AG04450 (cell line): ENCODE results near the gene SLC35D2. TPM values are rescaled to one million over a fixed set of nuclear protein-coding genes. Genes with fewer than 3 reads are reported as not detected.
A peak's percentile ranks its signal among the peaks of the same experiment; 100 is the strongest.

Experiments
- CTCF ChIA-PET: fragments of 300-600, 350-600 bp; formaldehyde crosslinking; extraction: SDS; loops from one replicate; lab custom pipeline; 2022; ENCODE audit warnings: antibody characterized with exemption, inconsistent platforms; lab: Charles Lee
- POLR2A ChIA-PET: fragments of 350-600 bp; formaldehyde crosslinking; extraction: SDS; loops from one replicate; lab custom pipeline; 2021; ENCODE audit warnings: antibody characterized with exemption, inconsistent platforms; lab: Yijun Ruan, JAX
- DNase-seq: peaks from one replicate; pipeline ENCODE4 v3.0.0-alpha.2; 2011; ENCODE audit warnings: low read depth, low spot score
- H3K27ac ChIP-seq: one replicate; pipeline ENCODE4 v1.5.1; 2012; ENCODE audit warnings: low read depth, low read length, control low read depth
- H3K27me3 ChIP-seq: one replicate; pipeline ENCODE4 v1.6.0; 2012; ENCODE audit warnings: low read length; ENCODE audit not compliant: control insufficient read depth, insufficient read depth
- H3K4me3 ChIP-seq: 2 replicates; pipeline ENCODE4 v1.5.1; 2011; ENCODE audit warnings: mild to moderate bottlenecking, low read depth, low read length, control low read depth
- H3K9me3 ChIP-seq: 2 replicates; pipeline ENCODE4 v1.5.1; 2012; ENCODE audit warnings: low read length; ENCODE audit not compliant: control insufficient read depth, insufficient read depth
- CTCF ChIP-seq: IDR thresholded peaks from 2 replicates; pipeline ENCODE4 v1.5.1; 2011; ENCODE audit warnings: low read depth, low read length, control low read depth, inconsistent platforms
- polyA plus RNA-seq: library from polyadenylated mRNA; depleted of rRNA; stranded (reverse); fragments of >200 nt; gene quantifications from 2 replicates; pipeline ENCODE4 v1.2.3, GENCODE V29; 2011

The SLC35D2 gene
- polyA plus RNA-seq, 1 experiment = 24.1 TPM

DNA sequence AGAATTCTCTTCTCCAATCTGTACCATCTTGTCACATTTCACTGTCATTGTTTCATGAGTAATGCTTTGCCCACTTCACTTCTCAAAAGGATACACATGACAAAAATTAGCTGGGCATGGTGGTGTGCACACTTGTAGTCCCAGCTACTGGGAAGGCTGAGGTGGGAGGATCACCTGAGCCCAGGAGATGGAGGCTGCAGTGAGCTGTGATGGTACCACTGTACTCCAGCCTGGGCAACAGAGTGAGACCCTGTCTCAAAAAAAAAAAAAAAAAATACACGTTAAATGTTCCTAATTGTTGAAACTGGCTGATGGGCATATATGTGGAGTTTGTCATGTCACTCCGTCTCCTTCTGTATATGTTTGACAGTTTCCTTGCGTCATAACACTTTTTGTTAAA is 45.2 kb downstream of the SLC35D2 start:
- H3K4me3 ChIP-seq = no peak overlapping the region
- POLR2A ChIA-PET = no interaction called here
- CTCF ChIA-PET = interaction anchor here (0.7 to 4.0 kb wide), 3 partner anchors 10 to 370 kb away, joined by 4 to 16 read pairs (median 5); no protein-coding TSS in a partner anchor

DNA sequence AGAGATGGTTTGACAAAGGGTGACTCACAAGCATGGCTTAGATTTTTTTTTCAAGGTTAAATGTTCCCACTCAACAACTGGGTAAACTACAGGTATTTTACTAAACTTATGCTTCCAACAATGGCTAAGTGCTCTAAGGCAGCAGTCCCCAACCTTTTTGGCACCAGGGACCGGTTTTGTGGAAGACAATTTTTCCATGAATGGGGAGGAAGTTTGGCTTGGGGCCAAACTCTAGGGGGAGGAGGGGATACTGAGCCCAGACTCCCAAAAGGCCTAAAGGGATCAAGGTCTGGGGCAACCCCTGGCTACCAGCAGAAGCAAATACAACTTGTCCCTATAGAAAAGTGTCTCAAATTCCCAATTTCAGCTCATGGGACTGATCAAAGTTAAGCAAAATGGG is 49.6 kb downstream of the SLC35D2 start:
- no peak overlapping the region for H3K27ac ChIP-seq
- TF ChIP-seq CTCF = no peak
- DNase-seq = no peak
- POLR2A ChIA-PET = no interaction called here
- H3K9me3 ChIP-seq = no peaks in the 10 kb centered on the region
- H3K27me3 ChIP-seq = no peaks in the 10 kb centered on the region
- CTCF ChIA-PET = interaction anchor here (0.7 to 1.3 kb wide), 3 partner anchors 9 to 332 kb away, joined by 3 to 4 read pairs (median 3); no protein-coding TSS in a partner anchor
- no peak overlapping the region for H3K4me3 ChIP-seq

More for the DNA sequence above, 45.2 kb downstream of the SLC35D2 start:
- Histone ChIP-seq H3K27ac (no peak overlapping the region), H3K27me3 (no peaks in the 10 kb centered on the region), H3K9me3 (no peaks in the 10 kb centered on the region; the same call in 1 of the 2 replicates)
- no peak for TF ChIP-seq CTCF
- no peak for DNase-seq

GRCh38 chr9:96331236-96331947 is 52.1 kb downstream of the SLC35D2 start:
- CTCF ChIA-PET = interaction anchor here (1.4 kb wide), 1 partner anchor 14 kb away, joined by 4 read pairs; no protein-coding TSS in a partner anchor
- POLR2A ChIA-PET = no interaction called here
- DNase-seq = no peak

GRCh38 chr9:96327694-96328352 is 55.7 kb downstream of the SLC35D2 start:
- POLR2A ChIA-PET = interaction anchor here (0.6 kb wide), 2 partner anchors 56 to 96 kb away, joined by 3 to 5 read pairs; no protein-coding TSS in a partner anchor

More at GRCh38 chr9:96331236-96331947, 52.1 kb downstream of the SLC35D2 start:
- no peak overlapping the region for H3K27ac ChIP-seq
- H3K27me3 ChIP-seq = no peaks in the 10 kb centered on the region
- no peak for TF ChIP-seq CTCF
- no peak overlapping the region for H3K4me3 ChIP-seq
- H3K9me3 ChIP-seq = no peaks in the 10 kb centered on the region

More at GRCh38 chr9:96327694-96328352, 55.7 kb downstream of the SLC35D2 start:
- peak; percentile 33 for DNase-seq
- CTCF ChIA-PET = interaction anchor here (0.6 to 3.5 kb wide), 18 partner anchors 10 to 339 kb away, joined by 3 to 67 read pairs (median 4); no protein-coding TSS in a partner anchor
- Histone ChIP-seq H3K4me3 (no peak overlapping the region), H3K27ac (no peak overlapping the region), H3K27me3 (no peaks in the 10 kb centered on the region), H3K9me3 (no peaks in the 10 kb centered on the region)
- peak; percentile 83 for TF ChIP-seq CTCF
